HepG2 (cell line): ENCODE data around the gene C5AR2. TPM values are rescaled to one million over a fixed set of nuclear protein-coding genes. Genes with fewer than 3 reads are reported as not detected.
A peak's percentile ranks its signal among the peaks of the same experiment; 100 is the strongest.

Experiments
- ATAC-seq: fragments of 200-7000 bp; cut with Tn5 transposase; 3 replicates; pipeline ENCODE4 v1.9.1; 2020; ENCODE audit warnings: mild to moderate bottlenecking, moderate library complexity
- BruUV-seq: library from RNA; stranded (reverse); fragments of 400-500 nt; replicated peaks from 2 replicates; lab custom pipeline; 2021; lab: Mats Ljungman, UMichigan
- CTCF ChIA-PET: fragments of 300-600 bp; formaldehyde crosslinking; extraction: SDS; loops from one replicate; lab custom pipeline; 2021; ENCODE audit warnings: low total read pairs, inconsistent platforms, low intra/inter-chr PET ratio; lab: Yijun Ruan, JAX
- POLR2A ChIA-PET: fragments of 350-600 bp; sonication (Branson Sonifier 250); formaldehyde crosslinking; loops from one replicate; lab custom pipeline; 2020; ENCODE audit warnings: antibody characterized with exemption, inconsistent platforms; lab: Yijun Ruan, JAX
- DNase-seq: peaks from one replicate; pipeline ENCODE4 v3.0.0-alpha.2; 2015; ENCODE audit warnings: low spot score
- FAIRE-seq: peaks from 3 replicates; lab custom pipeline; 2011; peaks lifted over from hg19 to GRCh38; lab: Jason Lieb, UNC
- H2AFZ ChIP-seq: one replicate; pipeline ENCODE4 v1.6.1; 2011; ENCODE audit warnings: low read length, inconsistent platforms
- H3K27ac ChIP-seq: fragments of 300-600 bp; 3 replicates; pipeline ENCODE4 v1.8.0; 2011; ENCODE audit warnings: mixed run types, mild to moderate bottlenecking, mixed read lengths, low read length, inconsistent platforms; ENCODE audit not compliant: insufficient read depth; ENCODE audit errors: extremely low read length
- H3K27me3 ChIP-seq, 2 experiments: fragments of 200-600 bp in 1 of 2; 2 replicates in 1 of 2; 3 replicates in 1 of 2; pipeline versions ENCODE4 v1.6.0 to v1.8.0; 2011; ENCODE audit warnings: low read length in 2 of 2, mild to moderate bottlenecking in 2 of 2, moderate library complexity in 2 of 2, inconsistent platforms in 1 of 2; ENCODE audit not compliant: insufficient read depth in 2 of 2, control insufficient read depth in 1 of 2
- H3K36me3 ChIP-seq, 2 experiments: fragments of 200-600 bp in 1 of 2; replicated peaks in 1 of 2; 2 replicates in 1 of 2; 3 replicates in 1 of 2; pipeline versions ENCODE4 v1.5.1 to v1.8.0; 2011; ENCODE audit warnings: low read length in 2 of 2, inconsistent platforms in 1 of 2; ENCODE audit not compliant: insufficient read depth in 2 of 2, control insufficient read depth in 1 of 2
- H3K4me1 ChIP-seq: 2 replicates; pipeline ENCODE4 v1.5.1; 2012; ENCODE audit warnings: low read length, inconsistent platforms; ENCODE audit not compliant: insufficient read depth
- H3K4me2 ChIP-seq: 2 replicates; pipeline ENCODE4 v1.6.0; 2011; ENCODE audit warnings: low read depth, low read length, inconsistent platforms
- H3K4me3 ChIP-seq, 3 experiments: fragments of 200-600 bp in 1 of 3; sonication (generic), shearing (Covaris generic) in 1 of 3; replicated peaks in 1 of 3; 2 replicates each; pipeline ENCODE4 v1.5.1; 2011 to 2016; ENCODE audit warnings: low read length in 3 of 3, inconsistent platforms in 2 of 3, low read depth in 2 of 3, mild to moderate bottlenecking in 2 of 3, control low read depth in 1 of 3, mixed read lengths in 1 of 3; ENCODE audit not compliant: insufficient read depth in 1 of 3
- H3K79me2 ChIP-seq: one replicate; pipeline ENCODE4 v1.6.1; 2011; ENCODE audit warnings: low read length, inconsistent platforms; ENCODE audit not compliant: insufficient read depth
- H3K9ac ChIP-seq: 2 replicates; pipeline ENCODE4 v1.6.0; 2011; ENCODE audit warnings: mild to moderate bottlenecking, low read depth, low read length, inconsistent platforms; ENCODE audit not compliant: insufficient read depth
- H3K9me3 ChIP-seq: 2 replicates; pipeline ENCODE4 v1.5.1; 2012; ENCODE audit warnings: mild to moderate bottlenecking, low read length
- H4K20me1 ChIP-seq: 2 replicates; pipeline ENCODE4 v1.6.0; 2011; ENCODE audit warnings: inconsistent platforms, mild to moderate bottlenecking, low read length, moderate library complexity; ENCODE audit not compliant: insufficient read depth
- CHD4 ChIP-seq: fragments of 200-600 bp; sonication (generic); IDR thresholded peaks from 2 replicates; pipeline ENCODE4 v1.7.0; 2017; ENCODE audit warnings: mild to moderate bottlenecking, low read length, borderline replicate concordance
- HMG20B ChIP-seq: conservative IDR thresholded peaks from 2 replicates; pipeline ENCODE4 v1.6.1; 2016; ENCODE audit warnings: missing genetic modification reagents, missing compliant biosample characterization
- KAT8 ChIP-seq: IDR thresholded peaks from 2 replicates; pipeline ENCODE4 v1.6.1; 2016; ENCODE audit warnings: missing genetic modification reagents, missing compliant biosample characterization
- KDM1A ChIP-seq: IDR thresholded peaks from 2 replicates; pipeline ENCODE4 v1.6.1; 2016; ENCODE audit warnings: missing compliant biosample characterization
- KDM2A ChIP-seq: sonication (generic); formaldehyde crosslinking; IDR thresholded peaks from 2 replicates; pipeline ENCODE4 v1.4.0; 2020; ENCODE audit warnings: low read depth, missing genetic modification reagents, borderline replicate concordance
- MZF1 ChIP-seq: sonication (generic); formaldehyde crosslinking; IDR thresholded peaks from 2 replicates; pipeline ENCODE4 v1.8.1; 2023; ENCODE audit warnings: mild to moderate bottlenecking, missing genetic modification reagents, borderline replicate concordance
- NCOA5 ChIP-seq: sonication (generic); formaldehyde crosslinking; IDR thresholded peaks from 2 replicates; pipeline ENCODE4 v1.4.0; 2020; ENCODE audit warnings: missing genetic modification reagents
- NFYB ChIP-seq: sonication (generic); formaldehyde crosslinking; IDR thresholded peaks from 2 replicates; pipeline ENCODE4 v1.4.0; 2020; ENCODE audit warnings: missing genetic modification reagents
- SOX13 ChIP-seq, 3 experiments: fragments of 450-650 bp in 1 of 3; sonication (generic) in 1 of 3; formaldehyde crosslinking in 1 of 3; IDR thresholded peaks in 2 of 3; conservative IDR thresholded peaks in 1 of 3; 2 replicates each; pipeline versions ENCODE4 v1.5.0 to v1.6.1; 2016 to 2020; ENCODE audit warnings: antibody characterized with exemption in 1 of 3, mild to moderate bottlenecking in 1 of 3, missing compliant biosample characterization in 1 of 3, missing genetic modification reagents in 1 of 3, moderate library complexity in 1 of 3
- ZBTB1 ChIP-seq: sonication (generic); formaldehyde crosslinking; IDR thresholded peaks from 2 replicates; pipeline ENCODE4 v1.4.0; 2020; ENCODE audit warnings: missing genetic modification reagents, borderline replicate concordance
- ZNF251 ChIP-seq: sonication (generic); formaldehyde crosslinking; IDR thresholded peaks from 2 replicates; pipeline ENCODE4 v1.9.0; 2021; ENCODE audit warnings: mild to moderate bottlenecking, missing genetic modification reagents
- ZNF260 ChIP-seq: sonication (generic); formaldehyde crosslinking; IDR thresholded peaks from 2 replicates; pipeline ENCODE4 v1.4.0; 2020; ENCODE audit warnings: missing genetic modification reagents, low read depth, mild to moderate bottlenecking, borderline replicate concordance
- ZNF337 ChIP-seq: sonication (generic); formaldehyde crosslinking; IDR thresholded peaks from 2 replicates; pipeline ENCODE4 v1.5.1; 2020; ENCODE audit warnings: missing genetic modification reagents, low read depth, mild to moderate bottlenecking, borderline replicate concordance
- ZNF558 ChIP-seq: sonication (generic); formaldehyde crosslinking; IDR thresholded peaks from 2 replicates; pipeline ENCODE4 v1.9.0; 2022; ENCODE audit warnings: mild to moderate bottlenecking, missing genetic modification reagents, borderline replicate concordance
- ZNF777 ChIP-seq: sonication (generic); formaldehyde crosslinking; IDR thresholded peaks from 2 replicates; pipeline ENCODE4 v1.4.0; 2020; ENCODE audit warnings: missing genetic modification reagents
- WGBS: methylation state at CpG from one replicate; pipeline ENCODE4 v1.1.6; 2017; ENCODE audit warnings: low lambda C conversion rate; 5-methylcytosine and 5-hydroxymethylcytosine counted together
- in situ Hi-C: cut with HindIII; loops from 2 replicates; pipeline ENCODE4 v1.10.0; 2017; ENCODE audit warnings: low pct_unique_long_range_greater_than_20kb; ENCODE audit not compliant: extremely low pct_ligation_motif_present
- intact Hi-C: fragments of 100-400 bp; cut with micrococcal nuclease; formaldehyde crosslinking; loops from one replicate; pipeline ENCODE4 v1.10.0; 2022; ENCODE audit not compliant: unreplicated experiment
- polyA plus RNA-seq, 8 experiments: library from polyadenylated mRNA; depleted of rRNA in 3 of 8; stranded (reverse) in 7 of 8; unstranded in 1 of 8; fragments of >200 nt; fragmentation: Illumina TruSeq in 4 of 8; extraction: Trizol in 4 of 8; gene quantifications; 2 replicates each; pipeline versions ENCODE4 v1.2.1 to v1.2.3, GENCODE V29; 2011 to 2016; ENCODE audit warnings: low read depth in 4 of 8, missing spikeins in 1 of 8, mixed read lengths in 1 of 8; ENCODE audit not compliant: insufficient read depth in 1 of 8
- total RNA-seq, 5 experiments: library from RNA; depleted of rRNA; stranded (reverse); fragments of >200 nt; fragmentation: Illumina TruSeq; extraction: Trizol; gene quantifications; 2 replicates each; pipeline ENCODE4 v1.2.3, GENCODE V29; 2016; ENCODE audit warnings: low read depth in 1 of 5
- TF ChIP-seq, protein P1 (sequence below): sonication (generic); formaldehyde crosslinking; conservative IDR thresholded peaks from 2 replicates; pipeline ENCODE4 v1.8.1; 2023; ENCODE audit warnings: missing genetic modification reagents
- TF ChIP-seq, protein P2 (sequence below): sonication (generic); formaldehyde crosslinking; IDR thresholded peaks from 2 replicates; pipeline ENCODE4 v1.4.0; 2020; ENCODE audit warnings: missing genetic modification reagents, borderline replicate concordance
- TF ChIP-seq, protein P3 (sequence below): sonication (generic); formaldehyde crosslinking; IDR thresholded peaks from 2 replicates; pipeline ENCODE4 v1.8.1; 2023; ENCODE audit warnings: mild to moderate bottlenecking, missing genetic modification reagents
- TF ChIP-seq, protein P4 (sequence below): sonication (generic); formaldehyde crosslinking; IDR thresholded peaks from 2 replicates; pipeline ENCODE4 v1.5.0; 2020; ENCODE audit warnings: mild to moderate bottlenecking, low read depth, missing genetic modification reagents, borderline replicate concordance

The C5AR2 gene
- total and polyA plus RNA-seq, 2 of the 13 experiments (the other 11 are each of a cell fraction or from before 2014, with no cell fraction given), result 0.09 to 0.24 TPM

DNA sequence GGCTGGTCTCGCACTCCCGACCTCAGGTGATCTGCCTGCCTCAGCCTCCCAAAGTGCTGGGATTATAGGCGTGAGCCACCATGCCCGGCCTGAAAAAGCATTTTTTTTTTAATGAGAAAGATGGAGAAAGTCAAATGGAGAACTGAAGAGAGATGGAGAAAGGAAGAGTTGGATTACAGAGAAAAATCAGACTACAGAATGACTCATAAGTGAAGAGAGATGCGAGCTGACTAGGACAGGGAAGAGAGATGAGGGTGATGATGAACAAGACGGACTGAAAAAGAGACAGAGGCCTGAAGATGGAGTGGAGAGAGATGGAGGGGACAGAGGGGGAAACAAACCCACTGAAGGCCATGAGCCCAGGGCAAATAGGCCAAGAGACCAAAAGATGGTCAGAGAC is 18.7 kb downstream of the C5AR2 start (continued):
- TF ChIP-seq MZF1, result no peak
- TF ChIP-seq, protein P1, sequence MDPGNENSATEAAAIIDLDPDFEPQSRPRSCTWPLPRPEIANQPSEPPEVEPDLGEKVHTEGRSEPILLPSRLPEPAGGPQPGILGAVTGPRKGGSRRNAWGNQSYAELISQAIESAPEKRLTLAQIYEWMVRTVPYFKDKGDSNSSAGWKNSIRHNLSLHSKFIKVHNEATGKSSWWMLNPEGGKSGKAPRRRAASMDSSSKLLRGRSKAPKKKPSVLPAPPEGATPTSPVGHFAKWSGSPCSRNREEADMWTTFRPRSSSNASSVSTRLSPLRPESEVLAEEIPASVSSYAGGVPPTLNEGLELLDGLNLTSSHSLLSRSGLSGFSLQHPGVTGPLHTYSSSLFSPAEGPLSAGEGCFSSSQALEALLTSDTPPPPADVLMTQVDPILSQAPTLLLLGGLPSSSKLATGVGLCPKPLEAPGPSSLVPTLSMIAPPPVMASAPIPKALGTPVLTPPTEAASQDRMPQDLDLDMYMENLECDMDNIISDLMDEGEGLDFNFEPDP, result no peak
- TF ChIP-seq ZNF251, result no peak
- TF ChIP-seq, protein P2, sequence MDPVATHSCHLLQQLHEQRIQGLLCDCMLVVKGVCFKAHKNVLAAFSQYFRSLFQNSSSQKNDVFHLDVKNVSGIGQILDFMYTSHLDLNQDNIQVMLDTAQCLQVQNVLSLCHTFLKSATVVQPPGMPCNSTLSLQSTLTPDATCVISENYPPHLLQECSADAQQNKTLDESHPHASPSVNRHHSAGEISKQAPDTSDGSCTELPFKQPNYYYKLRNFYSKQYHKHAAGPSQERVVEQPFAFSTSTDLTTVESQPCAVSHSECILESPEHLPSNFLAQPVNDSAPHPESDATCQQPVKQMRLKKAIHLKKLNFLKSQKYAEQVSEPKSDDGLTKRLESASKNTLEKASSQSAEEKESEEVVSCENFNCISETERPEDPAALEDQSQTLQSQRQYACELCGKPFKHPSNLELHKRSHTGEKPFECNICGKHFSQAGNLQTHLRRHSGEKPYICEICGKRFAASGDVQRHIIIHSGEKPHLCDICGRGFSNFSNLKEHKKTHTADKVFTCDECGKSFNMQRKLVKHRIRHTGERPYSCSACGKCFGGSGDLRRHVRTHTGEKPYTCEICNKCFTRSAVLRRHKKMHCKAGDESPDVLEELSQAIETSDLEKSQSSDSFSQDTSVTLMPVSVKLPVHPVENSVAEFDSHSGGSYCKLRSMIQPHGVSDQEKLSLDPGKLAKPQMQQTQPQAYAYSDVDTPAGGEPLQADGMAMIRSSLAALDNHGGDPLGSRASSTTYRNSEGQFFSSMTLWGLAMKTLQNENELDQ (CRISPR knock-in tag), result no peak
- no peak for TF ChIP-seq NCOA5 (CRISPR knock-in tag)
- no peak for TF ChIP-seq ZNF337 (CRISPR knock-in tag)
- no peak for TF ChIP-seq ZNF260
- TF ChIP-seq CHD4, result no peak

DNA sequence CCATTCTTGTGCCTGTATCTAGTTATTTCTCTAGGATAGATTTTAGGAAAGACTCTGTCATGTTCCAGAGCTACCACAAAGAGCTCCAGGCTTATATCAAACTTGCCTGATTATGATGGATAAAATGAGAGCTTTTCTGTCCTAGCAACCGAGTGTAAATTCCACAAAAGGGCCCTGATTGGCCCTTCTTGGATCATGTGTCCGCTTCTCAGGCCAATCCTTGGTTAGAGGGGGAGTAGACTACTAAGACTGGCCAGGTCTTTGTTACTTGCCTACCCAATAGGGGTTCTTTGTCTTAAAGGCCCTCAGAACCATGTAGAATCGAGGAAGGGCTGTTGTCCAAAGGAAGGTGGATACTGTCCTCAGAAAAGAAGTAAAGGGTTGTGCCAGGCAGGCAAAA is 19.6 kb downstream of the C5AR2 start:
- Histone ChIP-seq H3K36me3 (peaks cover 14 to 23% of the 10 kb centered on the region in 2 experiments), H2AFZ (no peak overlapping the region), H3K4me3 (no peak overlapping the region), H3K4me1 (peaks cover 55% of the 10 kb centered on the region), H3K27me3 (no peaks in the 10 kb centered on the region; a peak in 1 of 5 replicates), H3K9ac (no peak overlapping the region), H4K20me1 (peaks cover 4% of the 10 kb centered on the region; the same call in 1 of the 2 replicates), H3K79me2 (peaks cover 27% of the 10 kb centered on the region), H3K4me2 (peak overlapping the region; percentile 37), H3K27ac (peak overlapping the region; percentile 3), H3K9me3 (no peaks in the 10 kb centered on the region)
- intact Hi-C loops (no loop called here), in situ Hi-C loops (no loop called here)
- DNase-seq, result peak; percentile 25
- BruUV-seq, result no TSS peak
- no peak for ATAC-seq
- POLR2A ChIA-PET, result interaction anchor here (1.0 to 1.6 kb wide), 2 partner anchors 45 to 76 kb away, joined by 3 read pairs; partner anchors contain the start of gene INAFM1
- no peak for FAIRE-seq
- CTCF ChIA-PET, result no interaction called here
- WGBS, result 89% methylated on average over 3 of the region's 3 CpGs
- TF ChIP-seq ZBTB1 (no peak), ZNF558 (no peak), NFYB (peak; percentile 72), KDM2A (CRISPR knock-in tag) (no peak), HMG20B (CRISPR knock-in tag) (no peak), ZNF777 (CRISPR knock-in tag) (no peak), SOX13 (IDR thresholded peaks at IDR 0.05) (no peak), SOX13 (CRISPR knock-in tag; conservative IDR thresholded peaks at IDR 0.05 in 1 of 2, IDR thresholded peaks at IDR 0.05 in 1 of 2) (no peak), KDM1A (CRISPR knock-in tag) (no peak), KAT8 (CRISPR knock-in tag) (no peak)
- TF ChIP-seq, protein P3, sequence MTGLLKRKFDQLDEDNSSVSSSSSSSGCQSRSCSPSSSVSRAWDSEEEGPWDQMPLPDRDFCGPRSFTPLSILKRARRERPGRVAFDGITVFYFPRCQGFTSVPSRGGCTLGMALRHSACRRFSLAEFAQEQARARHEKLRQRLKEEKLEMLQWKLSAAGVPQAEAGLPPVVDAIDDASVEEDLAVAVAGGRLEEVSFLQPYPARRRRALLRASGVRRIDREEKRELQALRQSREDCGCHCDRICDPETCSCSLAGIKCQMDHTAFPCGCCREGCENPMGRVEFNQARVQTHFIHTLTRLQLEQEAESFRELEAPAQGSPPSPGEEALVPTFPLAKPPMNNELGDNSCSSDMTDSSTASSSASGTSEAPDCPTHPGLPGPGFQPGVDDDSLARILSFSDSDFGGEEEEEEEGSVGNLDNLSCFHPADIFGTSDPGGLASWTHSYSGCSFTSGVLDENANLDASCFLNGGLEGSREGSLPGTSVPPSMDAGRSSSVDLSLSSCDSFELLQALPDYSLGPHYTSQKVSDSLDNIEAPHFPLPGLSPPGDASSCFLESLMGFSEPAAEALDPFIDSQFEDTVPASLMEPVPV (CRISPR knock-in tag), result no peak
- TF ChIP-seq, protein P4, sequence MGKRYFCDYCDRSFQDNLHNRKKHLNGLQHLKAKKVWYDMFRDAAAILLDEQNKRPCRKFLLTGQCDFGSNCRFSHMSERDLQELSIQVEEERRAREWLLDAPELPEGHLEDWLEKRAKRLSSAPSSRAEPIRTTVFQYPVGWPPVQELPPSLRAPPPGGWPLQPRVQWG (CRISPR knock-in tag), result no peak
